Measurements from ENCODE around the gene ITPRIP.

Gene ITPRIP

DNA sequence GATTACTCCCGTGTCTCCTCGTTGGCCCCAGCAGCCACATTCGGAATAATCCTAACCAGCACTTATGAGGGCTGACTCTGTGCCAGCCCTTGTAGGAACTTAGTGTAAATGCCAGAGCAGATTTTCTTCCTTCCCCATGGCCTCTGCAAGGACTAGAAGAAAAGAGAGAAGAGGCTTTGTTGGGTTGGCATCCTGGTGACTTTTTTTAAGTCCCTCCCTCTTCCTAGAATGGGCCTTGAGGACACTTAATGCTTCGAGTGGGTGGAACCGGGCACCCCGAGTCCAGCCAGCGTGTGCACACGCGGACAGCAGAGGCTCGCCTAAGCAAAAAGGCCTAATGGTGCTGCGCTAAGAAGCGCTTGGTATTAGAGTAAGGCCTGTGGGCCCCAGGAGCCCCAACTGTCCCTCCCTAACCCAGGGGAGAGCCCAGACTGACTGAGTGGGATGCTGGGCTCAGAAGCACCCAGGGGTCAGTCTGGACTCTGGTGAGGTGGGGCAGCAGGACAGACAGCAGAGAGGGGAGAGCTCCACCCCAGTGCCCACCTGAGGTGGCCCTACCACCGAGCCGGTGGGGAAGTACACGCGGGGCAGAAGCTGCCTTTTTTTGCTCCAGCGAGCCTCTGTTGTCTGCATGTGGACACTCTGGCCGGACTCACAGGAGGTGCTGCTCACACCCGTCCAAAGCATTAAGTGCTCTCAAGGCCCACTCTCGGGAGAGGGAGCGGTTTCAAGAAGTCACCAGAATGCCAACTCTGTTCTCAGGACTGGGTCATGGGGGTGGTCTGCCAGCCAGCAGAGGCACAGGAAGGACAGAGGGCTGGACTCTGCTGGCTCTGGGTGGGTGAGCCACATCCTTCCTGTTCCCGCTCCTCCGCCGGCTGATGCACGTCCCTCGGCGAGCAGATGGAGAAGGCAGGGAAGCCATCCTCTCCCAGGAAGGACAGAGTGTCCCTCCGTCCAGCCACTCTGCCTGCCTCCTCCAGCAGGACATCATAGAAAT lies 12.5 kb downstream of the ITPRIP start:
- no peak for DNase-seq (ENCODE audit: low spot score)

- no peak for DNase-seq (ENCODE audit: low spot score)
These were observed 13.3 kb downstream of the ITPRIP start for GRCh38 chr10:104324931-104325330.

DNA sequence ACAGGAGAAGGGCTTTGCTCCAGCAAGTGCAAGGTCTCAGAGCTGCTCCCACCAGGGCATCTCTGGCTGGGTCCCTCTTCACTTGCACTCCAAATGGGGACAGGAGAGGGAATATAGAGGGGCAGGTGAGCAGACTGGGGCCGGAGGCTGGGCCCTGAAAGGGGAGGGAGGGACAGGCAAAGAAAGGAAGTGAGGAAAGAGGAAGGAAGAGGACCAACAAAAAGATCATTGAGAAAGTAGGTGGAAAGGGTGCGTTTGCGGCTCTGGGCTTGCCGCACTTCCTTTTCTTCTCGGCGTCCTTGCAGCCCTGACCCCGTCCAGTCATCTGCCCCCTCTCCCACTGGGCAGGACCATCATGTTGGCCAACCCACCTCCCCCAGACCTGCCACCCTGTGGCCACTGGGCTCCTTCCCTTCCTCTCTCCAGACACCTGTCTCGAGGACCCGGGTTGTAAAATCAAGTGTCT lies 14.0 kb downstream of the ITPRIP start:
- DNase-seq (ENCODE audit: low spot score) = peak; percentile 51

GRCh38 chr10:104323760-104324201 lies 14.5 kb downstream of the ITPRIP start:
- no peak for DNase-seq (ENCODE audit: low spot score)

GRCh38 chr10:104323085-104323484 lies 15.2 kb downstream of the ITPRIP start:
- no peak for DNase-seq (ENCODE audit: low spot score)

DNA sequence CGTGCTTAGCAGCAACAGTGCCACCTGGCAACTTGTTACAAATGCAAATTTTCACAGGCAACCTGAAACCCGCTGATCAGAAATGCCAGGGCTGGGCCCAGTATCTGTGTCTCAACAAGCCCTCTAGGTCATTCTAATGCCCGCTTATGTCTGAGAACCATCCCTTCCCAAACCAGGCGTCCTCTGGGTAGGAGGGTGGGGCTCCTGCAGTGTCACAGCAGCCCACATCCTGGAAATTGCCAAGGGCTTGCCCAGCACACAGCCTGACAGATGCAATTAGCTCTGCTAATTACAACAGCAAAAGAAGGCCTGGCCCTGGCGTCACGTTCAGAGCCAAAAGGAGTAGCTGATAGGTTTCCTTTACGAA lies 15.9 kb downstream of the ITPRIP start:
- DNase-seq (ENCODE audit: low spot score) = peak; percentile 56

GRCh38 chr10:104321725-104322415 lies 16.4 kb downstream of the ITPRIP start:
- DNase-seq (ENCODE audit: low spot score) = no peak

- DNase-seq (ENCODE audit: low spot score) = no peak
These were observed 17.0 kb downstream of the ITPRIP start for GRCh38 chr10:104321226-104321625.

- no peak for DNase-seq (ENCODE audit: low spot score)
These were observed 19.2 kb downstream of the ITPRIP start for GRCh38 chr10:104318810-104319741.

GRCh38 chr10:104318326-104318725 lies 19.9 kb downstream of the ITPRIP start:
- no peak for DNase-seq (ENCODE audit: low spot score)

- no peak for DNase-seq (ENCODE audit: low spot score)
These were observed 20.5 kb downstream of the ITPRIP start for GRCh38 chr10:104317726-104318299.

GRCh38 chr10:104317269-104317710 lies 21.0 kb downstream of the ITPRIP start:
- no peak for DNase-seq (ENCODE audit: low spot score)

- no peak for DNase-seq (ENCODE audit: low spot score)
These were observed 21.8 kb downstream of the ITPRIP start for GRCh38 chr10:104316321-104317099.

GRCh38 chr10:104315486-104315921 lies 22.8 kb downstream of the ITPRIP start:
- no peak for DNase-seq (ENCODE audit: low spot score)

GRCh38 chr10:104314591-104315485 lies 23.4 kb downstream of the ITPRIP start:
- DNase-seq (ENCODE audit: low spot score) = no peak

DNA sequence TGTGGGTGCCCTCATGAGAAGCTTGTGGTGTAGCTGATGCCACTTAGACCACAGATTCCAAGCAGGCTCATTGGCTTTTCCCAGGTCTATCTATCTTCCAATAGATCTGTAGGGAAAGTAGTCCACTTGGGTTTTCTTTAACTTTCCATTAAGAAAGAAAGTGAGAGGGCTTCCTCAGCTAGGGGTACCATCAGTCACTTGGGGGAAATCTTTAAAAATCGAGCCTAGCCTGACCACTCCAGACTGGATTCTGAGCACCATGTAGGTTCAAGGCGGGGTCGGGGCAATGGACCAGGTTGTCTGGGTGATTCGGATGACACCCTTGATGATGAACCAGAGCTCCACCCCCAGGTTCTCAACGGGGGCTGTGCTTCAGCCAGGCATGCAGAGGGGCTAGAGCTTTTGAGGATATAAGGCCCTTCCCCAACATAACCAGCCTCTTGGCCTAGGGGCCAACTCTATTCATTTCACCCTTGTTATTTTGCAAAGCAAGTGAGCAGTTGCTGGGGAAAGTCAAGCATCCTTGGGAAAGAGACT lies 27.0 kb downstream of the ITPRIP start:
- no peak for DNase-seq (ENCODE audit: low spot score)

DNA sequence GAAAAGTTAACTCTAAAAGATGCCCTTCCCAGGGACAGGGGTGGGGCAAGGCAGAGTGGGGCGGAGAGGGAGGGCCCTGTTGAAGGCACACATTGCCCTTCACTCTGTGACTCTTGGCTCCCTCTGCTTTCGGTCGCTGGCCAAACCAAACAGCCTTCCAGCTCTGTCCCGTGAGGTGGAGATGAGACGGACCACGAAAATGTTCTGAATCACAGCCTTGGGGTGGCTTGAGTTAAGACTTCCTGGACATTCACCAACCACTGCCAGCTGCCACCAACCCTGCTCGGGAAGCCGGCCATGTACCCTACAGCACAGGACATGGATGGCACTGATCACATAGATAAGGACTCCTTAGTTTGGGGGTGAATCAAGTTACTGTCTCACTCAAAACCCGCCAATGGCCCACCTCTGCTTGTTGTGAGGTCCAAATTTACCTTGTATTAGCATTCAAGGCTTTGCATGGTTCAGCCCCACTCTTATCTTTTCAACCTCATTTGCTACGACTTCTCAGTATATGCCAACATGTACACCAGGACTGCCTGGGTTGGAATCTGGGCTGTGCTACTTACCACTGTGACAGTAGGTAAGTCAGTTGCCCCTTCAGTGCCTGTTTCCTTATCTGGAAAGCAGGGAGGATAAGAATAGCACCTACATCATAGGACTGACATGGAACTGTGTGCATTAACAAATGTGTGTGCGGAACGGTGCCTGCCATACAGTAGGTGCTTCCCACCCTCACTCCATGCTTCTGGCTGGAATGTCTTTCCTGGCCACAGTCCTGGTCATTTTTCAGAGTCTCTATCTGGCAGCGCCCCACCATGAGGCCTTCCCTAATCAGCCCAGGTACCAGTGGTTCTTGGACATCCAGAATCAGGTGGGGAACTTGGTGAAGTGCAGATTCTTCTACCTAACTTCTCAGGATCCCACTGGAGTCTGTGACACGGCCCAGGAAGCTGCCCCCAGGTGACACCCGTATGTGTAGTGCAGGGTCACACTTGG lies 28.0 kb downstream of the ITPRIP start:
- DNase-seq (ENCODE audit: low spot score) = no peak

- DNase-seq (ENCODE audit: low spot score) = no peak
These were observed 29.8 kb downstream of the ITPRIP start for GRCh38 chr10:104308439-104308903.

Data from germinal center (tissue), 1 donor.